NCI-H146 treated with DMSO at 0.1 percent for 48 hours (cell line): ENCODE data around the gene TGOLN2.
"Not testable (repeated sequence)": the region's sequence is repeated elsewhere in the genome, so short reads cannot be mapped to it uniquely, and the experiment has no call there.

Experiments
- DNase-seq: peaks from one replicate; lab custom pipeline; 2025; ENCODE audit not compliant: unreplicated experiment; lab: John Stamatoyannopoulos, UW

TGOLN2 gene

DNA sequence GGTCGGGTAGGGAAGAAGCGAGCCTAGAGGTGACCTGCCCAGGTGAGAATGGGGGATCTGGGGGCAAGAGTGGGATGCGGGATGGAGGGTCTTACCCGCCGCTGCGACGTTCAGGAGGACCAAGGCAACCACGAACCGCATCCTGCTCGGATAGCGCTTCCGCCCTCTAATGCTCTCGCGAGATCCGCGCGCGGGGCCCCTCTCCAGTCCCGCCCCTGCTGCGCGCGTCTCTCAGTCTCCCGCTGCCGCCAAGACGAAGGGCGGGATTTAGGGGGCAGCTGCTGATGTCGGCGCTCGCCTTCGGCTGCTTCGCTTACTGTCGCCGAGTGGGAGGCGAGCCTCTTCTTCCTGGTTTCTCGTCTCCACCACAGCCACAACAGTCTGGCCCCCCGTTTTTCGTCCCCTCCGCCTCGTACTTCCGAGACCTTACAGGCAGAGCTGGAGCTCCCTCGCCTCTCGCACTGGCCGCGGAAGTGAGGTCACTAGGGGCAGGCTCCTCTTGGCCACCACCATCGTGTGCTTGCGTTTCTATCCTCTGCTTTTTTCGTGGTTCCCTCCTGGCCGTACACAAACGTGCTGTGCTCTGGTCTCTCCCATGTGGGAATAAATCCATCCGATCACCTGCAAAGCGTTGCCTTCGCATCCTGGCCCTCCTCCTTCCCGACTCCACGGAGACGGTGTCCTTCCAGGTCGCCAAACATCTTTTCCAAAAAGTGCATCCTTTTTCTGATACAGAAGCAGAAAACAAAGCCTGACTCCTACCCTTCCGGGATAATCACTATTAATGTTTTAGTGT is at the start of gene TGOLN2:
TSS of gene TGOLN2 (minus strand) at position 168 of the 796 bp plus-strand sequence. CDS start at position 141, 27 bp downstream.
- peak; percentile 79 for DNase-seq

GRCh38 chr2:85377083-85377482 is 49.3 kb upstream of the TGOLN2 start:
- no peak for DNase-seq

DNA sequence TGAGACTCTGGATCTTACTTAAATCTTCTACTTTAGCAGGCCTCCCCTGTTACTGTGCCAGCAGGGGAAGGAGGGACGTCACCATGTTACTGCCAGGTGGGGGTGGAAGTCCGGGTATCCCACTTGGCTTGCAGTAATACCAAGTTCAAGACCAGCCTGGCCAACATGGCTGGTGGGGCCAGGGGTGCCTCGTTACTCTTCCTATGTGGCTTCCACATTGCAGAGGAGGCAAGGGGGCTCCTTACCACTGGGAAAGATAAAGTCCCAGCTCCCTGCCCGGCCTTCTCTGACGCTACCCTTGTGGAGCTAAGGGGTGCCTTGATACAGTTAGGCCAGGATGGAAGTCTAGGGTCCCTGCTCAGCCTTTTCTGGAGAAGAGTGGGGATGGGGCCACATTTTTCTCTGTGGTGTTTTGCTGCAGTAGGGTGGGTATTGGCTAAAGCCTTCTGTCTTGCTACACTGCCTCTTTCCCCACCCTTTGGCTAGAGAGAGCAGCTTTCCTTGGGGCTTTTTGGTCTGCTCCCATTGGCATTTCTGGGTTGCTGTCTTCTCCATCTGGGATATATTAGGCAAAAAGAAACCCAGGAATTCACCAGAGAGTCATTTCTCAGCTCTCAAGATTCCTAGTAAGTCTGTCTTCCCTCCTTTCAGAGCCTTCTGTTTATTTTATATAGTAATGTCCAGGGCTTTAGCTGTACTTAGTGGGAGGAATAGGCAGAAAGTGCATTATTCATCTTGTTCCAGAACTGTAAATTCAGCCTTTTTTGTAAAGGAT is 48.7 kb upstream of the TGOLN2 start:
- no peak for DNase-seq

DNA sequence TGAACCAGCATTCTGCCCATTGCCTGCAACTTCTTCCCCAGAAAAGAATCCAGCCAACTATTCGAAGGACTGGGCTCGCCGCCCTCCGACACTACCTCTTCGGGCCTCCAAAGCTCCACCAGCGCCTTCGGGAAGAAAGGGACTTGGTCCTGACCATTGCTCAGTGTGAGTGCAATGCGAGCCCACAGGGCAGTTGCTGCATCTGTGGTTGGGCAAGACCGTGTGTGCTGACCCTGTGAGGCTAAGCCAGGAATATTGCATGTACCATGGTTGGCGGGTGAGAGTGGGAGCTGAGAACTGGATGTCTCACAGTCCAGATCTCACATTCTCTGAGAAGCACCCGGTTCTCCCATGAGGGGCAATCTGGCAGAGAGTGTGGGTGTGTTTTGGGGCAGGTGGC is 43.3 kb upstream of the TGOLN2 start:
- no peak for DNase-seq

DNA sequence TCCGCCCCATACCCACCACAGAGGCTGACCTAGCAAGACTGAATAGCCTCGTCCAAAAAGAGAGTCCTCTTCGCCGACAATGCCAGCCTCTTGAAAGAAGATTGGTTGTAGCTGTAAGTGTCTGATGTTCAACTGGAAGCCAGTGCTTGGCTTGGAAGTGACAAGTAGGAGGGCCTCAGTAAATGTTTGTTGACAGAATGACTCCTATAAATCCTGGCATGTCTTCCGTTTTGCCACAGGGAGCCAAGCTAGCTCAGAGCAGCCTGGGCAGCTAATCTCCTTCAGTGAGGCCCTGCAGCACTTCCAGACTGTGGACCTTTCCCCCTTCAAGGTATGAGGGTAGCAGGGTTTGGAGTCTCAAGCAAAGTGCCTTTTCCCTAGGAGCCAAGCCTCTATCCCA is 41.7 kb upstream of the TGOLN2 start:
- DNase-seq, result no peak

DNA sequence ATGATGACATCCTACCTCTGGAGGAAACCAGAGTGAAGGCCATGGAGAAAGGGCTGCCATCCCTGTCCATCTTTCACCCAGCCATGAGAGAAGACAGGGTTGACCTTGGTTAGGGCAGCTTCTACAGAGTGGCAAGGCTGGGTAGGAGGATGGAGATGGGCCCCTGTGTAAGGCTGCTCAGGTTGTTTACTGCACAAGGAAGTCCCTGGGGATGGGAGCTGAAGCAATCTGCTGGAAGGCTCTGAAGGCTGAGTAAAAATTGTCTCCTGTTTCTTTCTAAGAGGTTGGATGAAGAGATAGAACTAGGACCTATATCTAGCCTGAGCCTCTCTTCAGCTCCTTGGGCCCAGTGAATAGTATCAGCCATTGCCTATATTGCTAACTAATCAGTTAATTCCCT is 41.1 kb upstream of the TGOLN2 start:
- no peak for DNase-seq

DNA sequence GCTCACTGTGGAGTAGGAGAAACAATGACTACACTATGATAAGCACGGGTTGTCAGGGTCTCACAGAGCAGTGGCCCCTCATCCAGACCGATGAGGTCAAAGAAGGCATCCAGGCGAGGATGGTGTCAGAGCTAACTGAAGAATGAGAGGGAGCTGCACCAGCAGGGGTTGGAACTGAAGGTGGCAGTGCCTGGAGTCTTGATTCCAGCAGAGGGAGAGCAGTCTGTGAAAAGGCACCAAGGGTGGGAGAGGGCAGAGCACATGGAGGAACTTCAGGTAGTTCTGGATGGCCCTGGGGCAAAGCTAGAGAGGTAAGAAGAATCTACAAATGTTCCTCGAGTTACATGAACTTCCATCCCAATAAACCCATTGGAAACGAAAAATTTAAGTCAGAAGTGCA is 39.4 kb upstream of the TGOLN2 start:
- DNase-seq, result no peak

DNA sequence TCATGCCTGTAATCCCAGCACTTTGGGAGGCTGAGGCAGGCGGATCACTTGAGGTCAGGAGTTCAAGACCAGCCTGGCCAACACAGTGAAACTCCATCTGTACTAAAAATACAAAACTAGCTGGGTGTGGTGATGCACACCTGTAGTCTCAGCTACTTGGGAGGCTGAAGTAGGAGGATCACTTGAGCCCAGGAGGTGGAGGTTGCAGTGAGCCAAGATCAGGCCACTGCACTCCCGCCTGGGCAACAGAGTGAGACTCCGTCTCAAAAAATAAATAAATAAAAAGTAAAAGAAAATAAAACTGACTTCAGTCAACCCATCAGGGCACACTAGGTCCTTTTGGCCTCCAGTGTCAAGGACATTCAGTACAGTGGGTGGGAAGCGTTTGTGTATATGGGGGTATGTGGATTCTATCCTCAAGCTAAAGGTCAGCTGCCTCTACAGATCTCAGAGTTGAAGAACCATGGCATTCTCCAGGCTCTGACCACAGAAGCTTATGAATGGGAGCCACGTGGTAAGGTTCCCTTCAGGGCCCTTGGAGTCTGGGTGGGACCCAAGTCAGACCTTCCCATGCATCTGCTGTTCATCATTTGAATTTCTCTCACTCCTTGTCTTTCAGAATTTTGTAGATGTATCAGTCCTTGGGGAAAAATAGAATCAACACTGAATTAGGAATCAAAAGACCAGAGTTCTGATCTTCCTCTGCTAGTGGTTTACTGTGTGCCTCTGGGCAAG is 35.0 kb upstream of the TGOLN2 start:
- DNase-seq, result not testable (repeated sequence)

GRCh38 chr2:85357736-85358135 is 29.9 kb upstream of the TGOLN2 start:
- DNase-seq, result no peak

DNA sequence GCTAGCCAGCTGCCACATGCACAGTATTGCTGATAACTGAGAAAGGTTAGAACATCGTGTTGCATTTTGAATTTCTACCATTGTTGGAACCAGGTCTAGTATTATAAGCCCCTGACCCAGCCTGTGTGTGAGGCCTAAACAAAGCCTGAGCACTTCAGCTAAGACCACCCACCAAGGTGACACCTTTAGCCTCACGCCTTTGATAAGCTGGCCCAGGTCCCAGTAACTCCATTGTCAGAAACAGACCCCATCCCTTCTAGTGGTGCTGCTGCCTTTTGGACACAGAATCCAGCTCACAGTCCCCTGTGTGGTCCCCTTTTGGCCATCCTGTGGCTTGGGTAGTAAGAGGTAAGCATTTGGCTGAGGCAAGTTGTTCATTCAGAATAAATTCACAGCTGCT is 28.4 kb upstream of the TGOLN2 start:
- DNase-seq, result no peak

GRCh38 chr2:85355521-85355920 is 27.7 kb upstream of the TGOLN2 start:
- no peak for DNase-seq

DNA sequence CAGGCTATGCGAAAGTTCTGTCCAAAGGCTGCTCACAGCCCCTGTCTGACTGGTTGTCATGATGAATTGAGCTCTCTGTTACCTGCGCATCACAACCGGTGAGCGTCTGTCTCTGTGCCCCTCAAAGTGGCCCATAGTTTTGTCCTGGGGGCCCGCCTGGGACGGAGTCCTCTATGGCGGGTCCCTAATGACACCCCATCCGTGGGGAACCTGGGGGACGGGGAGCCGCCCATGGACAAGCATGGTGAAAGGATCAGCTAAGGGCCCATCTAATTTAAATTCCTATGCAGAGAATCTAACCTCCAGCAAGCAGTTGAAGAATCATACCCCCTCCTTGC is 27.3 kb upstream of the TGOLN2 start:
- DNase-seq, result no peak

- DNase-seq, result peak; percentile 95
Observed at GRCh38 chr2:85354286-85355072, 26.7 kb upstream of the TGOLN2 start, which contains the start of the genes ELMOD3 and RETSAT. ELMOD3 (plus strand) TSS chr2:85354769; CDS start chr2:85357199, 2,430 bp downstream. RETSAT (minus strand) TSS chr2:85354528; CDS start chr2:85354507, 21 bp downstream.

DNA sequence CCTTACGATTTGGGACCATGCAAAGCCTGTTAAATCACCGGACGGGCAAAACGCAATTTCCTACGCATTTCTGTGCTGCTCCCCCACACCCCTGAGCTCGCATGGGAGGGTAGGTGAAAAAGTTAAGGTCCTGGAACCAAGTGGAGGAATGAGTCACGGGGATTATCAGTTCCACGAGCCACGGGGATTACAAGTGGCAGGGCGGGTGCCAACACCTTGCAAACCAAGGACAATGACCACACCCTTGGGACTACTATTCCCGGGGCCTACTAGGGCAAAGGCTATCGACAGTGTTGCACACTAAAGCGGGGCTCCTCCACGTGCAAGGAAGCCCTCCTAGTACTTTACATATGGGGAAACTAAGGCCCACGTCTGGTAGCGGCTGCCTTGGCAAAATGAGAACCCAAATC is 26.1 kb upstream of the TGOLN2 start:
- DNase-seq, result no peak

GRCh38 chr2:85347599-85347998 is 19.8 kb upstream of the TGOLN2 start:
- DNase-seq, result no peak

DNA sequence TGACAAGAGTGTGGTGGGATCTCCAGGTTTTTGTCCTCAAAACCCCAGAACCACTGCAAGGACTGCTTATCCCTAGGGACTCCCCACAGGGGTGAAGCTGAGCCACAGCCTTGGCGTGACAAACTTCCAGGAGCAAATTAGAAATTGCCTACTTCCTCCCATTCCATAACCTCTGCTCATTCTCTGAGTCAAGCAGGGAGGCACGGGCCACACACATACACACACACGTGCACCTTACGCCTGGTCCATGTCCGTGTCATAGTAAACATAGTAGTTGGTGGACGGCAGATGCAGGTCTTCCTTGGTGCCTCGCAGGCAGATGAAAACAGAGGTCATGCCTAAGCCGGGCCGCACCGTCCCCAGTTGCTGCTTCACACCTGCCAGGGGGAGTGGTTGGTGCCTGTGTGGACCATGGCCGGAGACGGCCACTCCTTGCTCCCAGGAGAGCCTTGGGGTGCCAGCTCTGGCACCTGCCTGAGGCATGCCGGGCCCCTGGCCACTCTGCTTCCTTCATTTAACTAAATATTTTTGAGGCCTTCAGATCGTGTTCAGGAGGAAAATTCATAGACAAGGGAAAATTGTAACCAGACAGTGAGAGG is 16.7 kb upstream of the TGOLN2 start:
- DNase-seq, result no peak

GRCh38 chr2:85343207-85343895 is 15.6 kb upstream of the TGOLN2 start:
- DNase-seq, result not testable (repeated sequence)

GRCh38 chr2:85342156-85342555 is 14.4 kb upstream of the TGOLN2 start:
- DNase-seq, result no peak

DNA sequence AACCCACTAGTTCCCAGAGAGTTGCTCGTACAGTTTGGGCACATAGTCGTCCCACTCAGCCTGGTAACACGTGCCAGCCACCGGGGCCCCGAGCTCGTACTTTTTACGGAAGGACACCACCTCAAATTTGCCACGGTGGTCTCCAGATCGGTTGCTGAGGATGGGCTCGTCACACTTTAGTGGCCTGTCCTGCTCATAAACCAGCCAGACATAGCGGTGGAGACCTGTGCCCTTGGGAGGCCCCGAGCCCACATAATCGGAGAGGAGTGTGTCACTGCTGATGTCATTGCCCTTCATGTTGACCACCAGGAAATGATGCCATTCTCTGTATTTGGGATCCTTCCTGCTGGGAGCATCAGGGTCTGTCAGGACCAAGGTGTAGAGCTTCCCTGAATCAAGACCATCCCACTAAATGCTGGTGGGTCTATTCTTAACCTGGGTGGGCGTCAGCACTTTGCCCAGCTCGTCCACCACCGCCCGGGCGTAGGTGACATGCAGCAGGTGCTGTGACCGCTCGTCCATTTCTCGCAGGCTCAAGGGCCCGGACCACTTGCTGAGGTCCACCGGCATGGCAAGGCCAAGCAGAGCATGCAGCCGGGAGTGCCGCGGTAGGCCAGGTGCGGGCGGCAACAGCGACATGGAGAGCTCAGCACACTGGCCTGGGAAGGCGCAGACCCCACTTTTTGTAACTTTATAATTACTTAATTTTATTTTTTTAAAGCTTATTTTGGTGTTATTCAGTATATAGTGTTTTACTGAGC is 13.7 kb upstream of the TGOLN2 start:
- no peak for DNase-seq
